OCI-LY7 (cell line): Measurements from ENCODE around the gene CDC34. TPM values are rescaled to one million over a fixed set of nuclear protein-coding genes. Genes with fewer than 3 reads are reported as not detected.

Experiments
- BruUV-seq: library from RNA; stranded (reverse); fragments of 400-500 nt; replicated peaks from 2 replicates; lab custom pipeline; 2021; lab: Mats Ljungman, UMichigan
- CTCF ChIA-PET: fragments of 300-600 bp; sonication (Branson Sonifier 250); formaldehyde crosslinking; loops from one replicate; lab custom pipeline; 2022; ENCODE audit warnings: antibody characterized with exemption; ENCODE audit not compliant: unreplicated experiment; lab: Charles Lee
- POLR2A ChIA-PET: fragments of 300-600 bp; sonication (Branson Sonifier 250); formaldehyde crosslinking; loops from one replicate; lab custom pipeline; 2022; ENCODE audit warnings: antibody characterized with exemption; lab: Charles Lee
- DNase-seq: peaks from one replicate; pipeline ENCODE4 v3.0.0-alpha.2; 2015; ENCODE audit warnings: low spot score
- H2AFZ ChIP-seq: fragments of 200-600 bp; sonication (generic), shearing (Covaris generic); 2 replicates; pipeline ENCODE4 v1.6.1; 2014; ENCODE audit warnings: mild to moderate bottlenecking, antibody characterized with exemption, low read length, moderate library complexity
- H3K27ac ChIP-seq: fragments of 200-600 bp; sonication (generic); 2 replicates; pipeline ENCODE4 v1.5.1; 2014; ENCODE audit warnings: mixed run types, low read depth, mild to moderate bottlenecking, moderate library complexity, low read length, inconsistent platforms; ENCODE audit not compliant: poor library complexity, severe bottlenecking
- H3K36me3 ChIP-seq: fragments of 200-600 bp; sonication (generic); 2 replicates; pipeline ENCODE4 v1.6.1; 2014; ENCODE audit warnings: mild to moderate bottlenecking, antibody characterized with exemption, low read length, moderate library complexity, mixed read lengths; ENCODE audit not compliant: insufficient read depth
- H3K4me1 ChIP-seq: fragments of 200-600 bp; sonication (generic); 2 replicates; pipeline ENCODE4 v1.5.1; 2014; ENCODE audit warnings: mild to moderate bottlenecking, low read length; ENCODE audit not compliant: insufficient read depth, poor library complexity, severe bottlenecking
- H3K4me2 ChIP-seq: fragments of 200-600 bp; sonication (generic); 2 replicates; pipeline ENCODE4 v1.6.1; 2014; ENCODE audit warnings: mild to moderate bottlenecking, low read length
- H3K4me3 ChIP-seq: fragments of 200-600 bp; sonication (generic); 2 replicates; pipeline ENCODE4 v1.5.1; 2014; ENCODE audit warnings: mild to moderate bottlenecking, low read depth, low read length; ENCODE audit not compliant: poor library complexity, severe bottlenecking
- H3K79me2 ChIP-seq: fragments of 200-600 bp; sonication (generic); 2 replicates; pipeline ENCODE4 v1.6.1; 2016; ENCODE audit warnings: low read depth, mild to moderate bottlenecking, low read length, moderate library complexity, mixed read lengths; ENCODE audit not compliant: insufficient read depth
- H3K9me2 ChIP-seq: fragments of 200-600 bp; sonication (generic); 2 replicates; pipeline ENCODE4 v1.6.1; 2016; ENCODE audit warnings: mild to moderate bottlenecking, low read length, mixed read lengths; ENCODE audit not compliant: insufficient read depth
- H3K9me3 ChIP-seq: fragments of 200-600 bp; sonication (generic); 2 replicates; pipeline ENCODE4 v1.6.1; 2014; ENCODE audit warnings: mild to moderate bottlenecking, mixed run types, low read length, mixed read lengths
- H4K20me1 ChIP-seq: fragments of 200-600 bp; sonication (generic); 2 replicates; pipeline ENCODE4 v1.6.1; 2014; ENCODE audit warnings: mild to moderate bottlenecking, antibody characterized with exemption, low read length, moderate library complexity, mixed read lengths; ENCODE audit not compliant: insufficient read depth
- EZH2phosphoT487 ChIP-seq: fragments of 200-600 bp; sonication (generic); IDR thresholded peaks from 2 replicates; pipeline ENCODE4 v1.6.1; 2018; ENCODE audit warnings: low read depth, borderline replicate concordance, mild to moderate bottlenecking, mixed run types, antibody characterized with exemption, low read length, moderate library complexity, mixed read lengths
- intact Hi-C: fragments of 100-400 bp; cut with micrococcal nuclease; formaldehyde crosslinking; loops from one replicate; pipeline ENCODE4 v1.10.0; 2022; ENCODE audit not compliant: unreplicated experiment
- total RNA-seq, 2 experiments: library from RNA; depleted of rRNA in 1 of 2; stranded (reverse); fragments of >200 nt in 1 of 2; shearing (Covaris generic) in 1 of 2; gene quantifications; 2 replicates each; pipeline ENCODE4 v1.2.3, GENCODE V29; 2014 to 2022
- TF ChIP-seq, protein P1 (sequence below): fragments of 200-600 bp; sonication (generic); conservative IDR thresholded peaks from 2 replicates; pipeline ENCODE4 v1.5.1; 2014; ENCODE audit warnings: mild to moderate bottlenecking, antibody characterized with exemption, low read length, moderate library complexity, mixed read lengths

The CDC34 gene
- total RNA-seq, 2 experiments from 2014 or later = 58.2 to 77.2 TPM

DNA sequence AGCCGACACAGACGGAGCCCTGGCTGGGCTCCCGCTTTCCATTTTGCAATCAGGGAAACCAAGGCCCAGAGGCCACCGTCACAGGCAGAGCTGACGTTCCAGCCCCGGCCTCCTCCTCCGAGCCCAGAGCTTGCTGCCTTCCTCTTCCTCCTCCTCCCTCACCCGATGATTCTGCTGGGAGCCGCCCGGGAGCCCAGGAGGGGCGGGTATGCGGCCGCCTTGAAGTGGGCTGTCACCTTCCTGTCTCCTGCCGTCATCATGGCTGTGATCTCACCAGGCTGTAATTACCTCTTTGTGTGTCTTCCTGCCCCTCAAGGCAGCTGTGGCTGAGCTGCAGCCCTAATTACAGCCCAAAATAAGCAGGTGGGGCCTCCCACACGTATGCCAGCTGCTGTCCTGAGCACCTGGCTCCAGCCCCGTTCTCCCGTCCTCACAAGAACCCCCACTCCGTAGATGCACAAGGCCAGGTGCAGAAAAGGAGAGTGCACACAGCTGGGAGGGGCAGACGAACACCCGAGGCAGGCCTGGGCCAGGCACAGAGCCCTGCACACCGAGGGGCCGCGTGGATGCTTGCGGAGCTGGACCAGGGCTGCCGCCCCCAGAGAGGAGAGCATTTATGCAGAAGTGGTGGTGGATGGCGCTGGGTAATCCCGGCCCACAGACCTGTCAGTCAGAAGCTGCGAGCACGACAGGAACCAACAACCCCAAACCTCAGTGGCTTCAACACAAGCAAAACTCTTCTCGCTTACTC, 20.3 kb upstream of the CDC34 start:
- peak; percentile 84 for DNase-seq
- BruUV-seq = no TSS peak
- H2AFZ ChIP-seq = 0 out of 2 replicates have a peak overlapping the region, but pooled peaks have one; percentile 34
- no peaks in the 10 kb centered on the region for H4K20me1 ChIP-seq
- peak overlapping the region; percentile 76 for H3K4me2 ChIP-seq
- no peaks in the 10 kb centered on the region for H3K9me3 ChIP-seq
- peak overlapping the region; percentile 89 for H3K27ac ChIP-seq
- intact Hi-C loops = loop anchor here (1.0 kb wide), 1 partner anchor 129 kb away; no protein-coding TSS in a partner anchor
- H3K36me3 ChIP-seq = peaks cover 12% of the 10 kb centered on the region
- H3K9me2 ChIP-seq = no peaks in the 10 kb centered on the region
- peaks cover 30% of the 10 kb centered on the region for H3K4me1 ChIP-seq
- ChIA-PET CTCF (interaction anchor here (0.6 to 0.8 kb wide), 2 partner anchors 19 to 31 kb away, joined by 3 to 5 read pairs; no protein-coding TSS in a partner anchor), POLR2A (interaction anchor here (2.0 kb wide), 1 partner anchor 20 kb away, joined by 9 read pairs; the partner anchor contains the start of gene CDC34)
- H3K4me3 ChIP-seq = peak overlapping the region; percentile 43
- peaks cover 6% of the 10 kb centered on the region; the same call in 1 of the 2 replicates for H3K79me2 ChIP-seq
- no peak for TF ChIP-seq EZH2phosphoT487
- TF ChIP-seq, protein P1, sequence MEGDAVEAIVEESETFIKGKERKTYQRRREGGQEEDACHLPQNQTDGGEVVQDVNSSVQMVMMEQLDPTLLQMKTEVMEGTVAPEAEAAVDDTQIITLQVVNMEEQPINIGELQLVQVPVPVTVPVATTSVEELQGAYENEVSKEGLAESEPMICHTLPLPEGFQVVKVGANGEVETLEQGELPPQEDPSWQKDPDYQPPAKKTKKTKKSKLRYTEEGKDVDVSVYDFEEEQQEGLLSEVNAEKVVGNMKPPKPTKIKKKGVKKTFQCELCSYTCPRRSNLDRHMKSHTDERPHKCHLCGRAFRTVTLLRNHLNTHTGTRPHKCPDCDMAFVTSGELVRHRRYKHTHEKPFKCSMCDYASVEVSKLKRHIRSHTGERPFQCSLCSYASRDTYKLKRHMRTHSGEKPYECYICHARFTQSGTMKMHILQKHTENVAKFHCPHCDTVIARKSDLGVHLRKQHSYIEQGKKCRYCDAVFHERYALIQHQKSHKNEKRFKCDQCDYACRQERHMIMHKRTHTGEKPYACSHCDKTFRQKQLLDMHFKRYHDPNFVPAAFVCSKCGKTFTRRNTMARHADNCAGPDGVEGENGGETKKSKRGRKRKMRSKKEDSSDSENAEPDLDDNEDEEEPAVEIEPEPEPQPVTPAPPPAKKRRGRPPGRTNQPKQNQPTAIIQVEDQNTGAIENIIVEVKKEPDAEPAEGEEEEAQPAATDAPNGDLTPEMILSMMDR = no peak

DNA sequence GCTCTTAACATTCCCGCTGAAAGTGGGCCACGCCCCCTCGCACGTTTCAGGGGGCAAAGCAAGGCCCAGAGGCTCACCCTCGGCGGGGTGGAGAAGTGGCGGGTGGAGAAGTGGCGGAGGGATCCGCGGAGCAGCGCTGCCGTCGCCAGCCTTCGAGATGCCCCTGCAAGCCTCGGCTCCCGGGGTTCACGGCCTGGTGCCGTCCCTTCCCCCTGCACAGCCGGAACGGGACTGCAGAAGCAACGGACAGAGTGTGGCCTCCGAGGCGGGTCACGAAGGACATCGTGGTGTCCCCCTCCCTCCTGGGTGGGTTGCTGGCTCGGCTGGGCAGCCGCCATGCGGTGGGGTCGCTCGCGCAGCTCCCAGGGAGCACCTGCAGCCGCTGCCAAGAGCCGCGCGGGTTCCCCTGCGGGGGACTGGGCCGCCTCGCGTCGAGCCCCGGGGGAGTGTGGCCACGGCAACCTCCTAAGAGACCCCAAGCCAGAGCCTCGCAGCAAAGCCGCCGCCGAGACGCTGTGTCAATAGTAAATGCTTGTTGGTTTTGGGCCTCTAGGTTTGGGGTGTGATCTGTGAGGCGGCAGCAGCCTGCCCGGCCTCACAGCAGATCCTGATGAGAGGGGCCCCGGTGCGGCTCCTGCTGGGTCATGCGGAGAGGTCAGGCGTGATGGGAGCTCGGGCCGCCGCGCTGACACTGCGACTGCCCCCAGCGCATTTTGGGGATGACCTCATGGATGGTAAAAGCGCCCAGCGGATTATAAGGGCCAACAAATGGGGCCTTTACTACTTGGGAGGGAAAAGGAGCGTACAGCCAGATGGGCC, 18.8 kb upstream of the CDC34 start:
- peaks cover 6% of the 10 kb centered on the region; the same call in 1 of the 2 replicates for H3K79me2 ChIP-seq
- no peak for DNase-seq
- no TSS peak for BruUV-seq
- TF ChIP-seq EZH2phosphoT487 = no peak
- TF ChIP-seq, protein P1 = no peak
- H3K9me3 ChIP-seq = no peaks in the 10 kb centered on the region
- POLR2A ChIA-PET = no interaction called here
- no peak overlapping the region for H3K27ac ChIP-seq
- peaks cover 12% of the 10 kb centered on the region for H3K36me3 ChIP-seq
- H4K20me1 ChIP-seq = no peaks in the 10 kb centered on the region
- CTCF ChIA-PET = no interaction called here
- H3K4me1 ChIP-seq = peaks cover 27% of the 10 kb centered on the region
- intact Hi-C loops = no loop called here
- no peak overlapping the region for H3K4me3 ChIP-seq
- H3K9me2 ChIP-seq = no peaks in the 10 kb centered on the region
- H2AFZ ChIP-seq = no peak overlapping the region
- H3K4me2 ChIP-seq = no peak overlapping the region
